Stomach (tissue), 9 donors: Measurements from ENCODE around the gene FAM83D. TPM values are rescaled to one million over a fixed set of nuclear protein-coding genes. Genes with fewer than 3 reads are reported as not detected.
A peak's percentile ranks its signal among the peaks of the same experiment; 100 is the strongest.

ENCODE experiments used
- DNase-seq, 2 donors: peaks; one replicate each; pipeline versions ENCODE4 v3.0.0 to v3.0.0-alpha.2; 2013 to 2019
- H3K27ac ChIP-seq, 5 donors: fragments of 200-600 bp in 4 of 5; sonication (generic) in 4 of 5; one replicate each; pipeline ENCODE4 v1.5.1; 2013 to 2019; ENCODE audit warnings: mild to moderate bottlenecking in 1 of 5, moderate library complexity in 1 of 5
- H3K27me3 ChIP-seq, 3 donors: fragments of 200-600 bp; sonication (generic); one replicate each; pipeline ENCODE4 v1.5.1; 2017 to 2019; ENCODE audit warnings: mixed run types in 1 of 3
- H3K36me3 ChIP-seq, 4 donors: fragments of 200-600 bp; sonication (generic); 1 replicate in 3 of 4; 2 replicates in 1 of 4; pipeline ENCODE4 v1.5.1; 2016 to 2019
- H3K4me1 ChIP-seq, 4 donors: fragments of 200-600 bp; sonication (generic); one replicate each; pipeline ENCODE4 v1.5.1; 2016 to 2019
- H3K4me3 ChIP-seq, 4 donors: fragments of 200-600 bp; sonication (generic) in 3 of 4; one replicate each; pipeline ENCODE4 v1.5.1; 2016 to 2019; ENCODE audit warnings: mild to moderate bottlenecking in 1 of 4
- H3K9me3 ChIP-seq, 4 donors: fragments of 200-600 bp; sonication (generic); one replicate each; pipeline ENCODE4 v1.5.1; 2016 to 2019
- EP300 ChIP-seq: sonication (generic); formaldehyde crosslinking; IDR thresholded peaks from one replicate; pipeline ENCODE4 v1.6.1; 2017; ENCODE audit warnings: antibody characterized with exemption
- POLR2A ChIP-seq, 4 donors: fragments of 450-650 bp; IDR thresholded peaks; one replicate each; pipeline ENCODE4 v1.6.1; 2016; ENCODE audit warnings: antibody characterized with exemption in 4 of 4, control low read depth in 2 of 4, mild to moderate bottlenecking in 1 of 4, moderate library complexity in 1 of 4
- POLR2AphosphoS5 ChIP-seq, 3 donors: sonication (generic); formaldehyde crosslinking; IDR thresholded peaks; one replicate each; pipeline ENCODE4 v1.6.1; 2016; ENCODE audit warnings: antibody characterized with exemption in 3 of 3
- WGBS, 5 donors: extraction: QIAGEN DNeasy Blood & Tissue Kit in 3 of 5; methylation state at CpG; one replicate each; pipeline versions ENCODE4 v1.1.5 to v1.1.7; 2013 to 2018; 5-methylcytosine and 5-hydroxymethylcytosine counted together
- intact Hi-C: fragments of 100-400 bp; cut with DNase I; formaldehyde crosslinking; loops from one replicate; pipeline ENCODE4 v1.15.1; 2023; ENCODE audit warnings: low total_unique reads
- polyA plus RNA-seq, 3 donors: library from polyadenylated mRNA; stranded (reverse); fragments of 200-250 nt; gene quantifications; one replicate each; pipeline ENCODE4 v1.2.3, GENCODE V29; 2013
- total RNA-seq, 5 donors: library from RNA; depleted of rRNA; stranded (reverse); fragments of >200 nt; gene quantifications; one replicate each; pipeline versions ENCODE4 v1.1.0 to v1.2.3, GENCODE V29; 2014 to 2016
- TF ChIP-seq, protein P1 (sequence below), 7 experiments: fragments of 450-650 bp in 4 of 7; fragments of 200-600 bp in 3 of 7; sonication (generic) in 3 of 7; IDR thresholded peaks; one replicate each; pipeline ENCODE4 v1.5.1; 2016 to 2019; ENCODE audit warnings: antibody characterized with exemption in 7 of 7, control low read depth in 2 of 7, mild to moderate bottlenecking in 1 of 7
- donor health status: healthy with polysubstance abuse.
- donor health status: Bipolar disorder and iron deficiency.
- donor health status: healthy.

Gene FAM83D
- total and polyA plus RNA-seq, 8 donors, result 2.0 to 289 (median 27.8) TPM

DNA sequence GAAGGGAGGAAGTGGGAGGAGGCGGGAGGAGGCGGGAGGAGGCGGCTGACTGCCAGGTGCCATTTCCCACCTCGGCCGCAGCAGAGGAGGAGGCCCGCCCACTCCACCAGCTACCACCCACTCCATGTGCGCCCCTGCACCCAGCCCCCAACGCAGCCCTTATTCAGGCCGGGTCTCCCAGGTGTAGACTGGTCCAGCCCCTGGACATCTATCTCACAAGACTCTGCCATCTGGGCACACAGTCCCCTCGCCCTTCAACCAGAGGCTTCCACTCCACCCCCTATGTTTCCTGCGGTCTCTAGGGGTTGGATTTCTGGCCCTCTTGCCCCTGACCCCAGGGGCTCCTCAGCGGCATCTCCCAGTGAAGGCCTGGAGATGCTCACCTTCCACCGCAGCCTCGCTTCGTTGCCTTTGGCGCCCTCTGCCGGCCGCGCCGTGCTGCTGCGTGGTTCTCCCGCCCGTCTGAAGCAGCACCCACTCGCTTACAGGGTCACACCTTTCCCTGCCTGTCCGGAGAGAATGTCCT lies 32.6 kb upstream of the FAM83D start:
- Histone ChIP-seq H3K4me3 (peak overlapping the region in 2 of 4 donors; percentile 25 to 31), H3K9me3 (no peaks in the 10 kb centered on the region), H3K27me3 (peaks cover 0 to 38% (median 3%) of the 10 kb centered on the region in 3 donors), H3K27ac (peak overlapping the region in 4 of 5 donors; percentile 8 to 31 (median 20)), H3K4me1 (peaks cover 0 to 16% (median 12%) of the 10 kb centered on the region in 4 donors), H3K36me3 (no peaks in the 10 kb centered on the region)
- WGBS, 5 donors, result 6 to 9% (median 8%) methylated on average over 23 to 25 of the region's 25 CpGs
- peak; percentile 75 to 87 for DNase-seq
- no peak for TF ChIP-seq POLR2AphosphoS5 (IDR thresholded peaks at IDR 0.05)
- no peak for TF ChIP-seq POLR2A (IDR thresholded peaks at IDR 0.05)
- TF ChIP-seq, protein P1, sequence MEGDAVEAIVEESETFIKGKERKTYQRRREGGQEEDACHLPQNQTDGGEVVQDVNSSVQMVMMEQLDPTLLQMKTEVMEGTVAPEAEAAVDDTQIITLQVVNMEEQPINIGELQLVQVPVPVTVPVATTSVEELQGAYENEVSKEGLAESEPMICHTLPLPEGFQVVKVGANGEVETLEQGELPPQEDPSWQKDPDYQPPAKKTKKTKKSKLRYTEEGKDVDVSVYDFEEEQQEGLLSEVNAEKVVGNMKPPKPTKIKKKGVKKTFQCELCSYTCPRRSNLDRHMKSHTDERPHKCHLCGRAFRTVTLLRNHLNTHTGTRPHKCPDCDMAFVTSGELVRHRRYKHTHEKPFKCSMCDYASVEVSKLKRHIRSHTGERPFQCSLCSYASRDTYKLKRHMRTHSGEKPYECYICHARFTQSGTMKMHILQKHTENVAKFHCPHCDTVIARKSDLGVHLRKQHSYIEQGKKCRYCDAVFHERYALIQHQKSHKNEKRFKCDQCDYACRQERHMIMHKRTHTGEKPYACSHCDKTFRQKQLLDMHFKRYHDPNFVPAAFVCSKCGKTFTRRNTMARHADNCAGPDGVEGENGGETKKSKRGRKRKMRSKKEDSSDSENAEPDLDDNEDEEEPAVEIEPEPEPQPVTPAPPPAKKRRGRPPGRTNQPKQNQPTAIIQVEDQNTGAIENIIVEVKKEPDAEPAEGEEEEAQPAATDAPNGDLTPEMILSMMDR (IDR thresholded peaks at IDR 0.05), result peak in 5 of 7 experiments; percentile 49 to 90 (median 89)
- intact Hi-C loops, result no loop called here

DNA sequence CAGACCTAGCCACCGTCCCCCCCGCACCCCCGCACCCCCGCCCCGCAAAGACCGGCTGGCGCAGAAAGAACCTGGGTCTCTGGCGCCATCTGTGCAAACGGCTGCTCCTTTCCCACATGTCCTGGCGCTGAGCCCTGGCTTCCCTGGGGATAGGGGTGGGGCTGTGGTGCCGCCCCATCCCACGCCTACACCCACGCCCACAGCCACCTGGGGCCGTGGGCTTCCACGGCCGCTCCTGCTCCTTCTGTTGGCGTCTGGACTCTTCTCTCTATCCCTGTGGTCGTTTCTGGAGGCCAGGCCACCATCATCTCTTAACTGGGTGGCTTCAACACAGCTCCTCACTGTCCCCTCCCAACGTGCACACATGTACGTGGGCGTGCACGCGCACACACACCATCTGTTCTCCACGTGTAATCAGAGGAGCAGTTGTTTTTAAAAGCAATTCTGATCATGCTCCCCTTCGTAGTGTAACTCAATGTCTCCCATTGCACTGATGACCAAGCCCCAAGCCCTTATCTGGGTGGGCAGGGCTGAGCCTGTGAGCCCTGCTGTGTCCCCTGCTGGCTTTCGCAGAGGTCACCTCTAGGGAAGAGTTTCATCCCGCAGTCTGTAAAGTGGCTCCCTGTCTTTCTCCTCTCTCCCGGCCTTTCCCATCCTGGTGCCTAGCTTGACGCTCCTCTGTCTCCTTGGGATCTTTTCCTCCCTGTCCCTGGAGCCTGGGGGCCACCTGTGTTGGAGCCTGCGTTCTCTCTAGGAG lies 31.9 kb upstream of the FAM83D start:
- intact Hi-C loops, result no loop called here
- Histone ChIP-seq H3K27ac (peak overlapping the region in 3 of 5 donors; percentile 8 to 31 (median 15)), H3K36me3 (no peaks in the 10 kb centered on the region), H3K4me3 (peak overlapping the region in 2 of 4 donors; percentile 25 to 31), H3K4me1 (peaks cover 0 to 16% (median 12%) of the 10 kb centered on the region in 4 donors), H3K9me3 (no peaks in the 10 kb centered on the region), H3K27me3 (peaks cover 0 to 38% (median 3%) of the 10 kb centered on the region in 3 donors)
- WGBS, 5 donors, result 14 to 24% (median 16%) methylated on average over 28 to 30 of the region's 30 CpGs
- no peak for DNase-seq
- TF ChIP-seq, protein P1 (IDR thresholded peaks at IDR 0.05), result peak in 1 of 7 experiments; percentile 28
- no peak for TF ChIP-seq POLR2A (IDR thresholded peaks at IDR 0.05)

DNA sequence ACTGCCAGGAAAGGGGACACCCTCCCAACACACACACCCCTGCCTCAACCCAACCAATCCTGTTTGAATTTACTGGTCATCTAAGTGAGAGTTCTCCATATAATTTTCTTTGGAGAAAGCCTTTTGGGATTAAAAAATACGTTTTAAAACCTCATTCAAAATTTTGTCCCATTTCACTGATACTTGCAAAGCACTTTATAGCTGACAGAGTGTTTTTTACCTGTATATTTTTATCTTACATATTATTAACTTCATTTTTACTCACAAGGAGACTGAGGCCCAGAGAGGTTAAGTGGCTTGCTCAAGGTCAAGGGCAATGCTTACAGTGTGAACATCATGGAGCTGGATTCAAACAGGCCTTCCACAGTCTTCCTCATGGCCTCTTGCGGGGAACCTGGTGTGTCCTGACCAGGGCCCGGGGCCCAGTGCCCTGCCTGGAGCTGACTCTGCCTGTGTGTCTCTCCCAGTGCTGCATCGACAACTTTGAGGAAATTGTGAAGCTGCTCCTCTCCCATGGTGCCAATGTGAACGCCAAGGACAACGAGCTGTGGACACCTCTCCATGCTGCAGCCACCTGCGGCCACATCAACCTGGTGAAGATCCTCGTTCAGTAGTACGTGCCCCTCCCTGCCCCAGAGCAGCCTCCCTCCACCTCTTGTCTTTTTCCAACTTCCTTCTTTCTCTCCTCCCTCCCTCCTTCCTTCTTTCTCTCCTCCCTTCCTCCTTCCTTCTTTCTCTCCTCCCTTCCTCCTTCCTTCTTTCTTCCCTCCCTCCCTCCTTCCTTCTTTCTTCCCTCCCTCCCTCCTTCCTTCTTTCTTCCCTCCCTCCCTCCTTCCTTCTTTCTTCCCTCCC lies 30.9 kb upstream of the FAM83D start:
- Histone ChIP-seq H3K4me3 (no peak overlapping the region), H3K36me3 (no peaks in the 10 kb centered on the region), H3K9me3 (no peaks in the 10 kb centered on the region), H3K27me3 (peaks cover 0 to 29% (median 3%) of the 10 kb centered on the region in 3 donors), H3K4me1 (peaks cover 0 to 16% (median 12%) of the 10 kb centered on the region in 4 donors), H3K27ac (no peak overlapping the region)
- WGBS, 5 donors, result 72 to 78% (median 74%) methylated on average over 9 of the region's 9 CpGs
- intact Hi-C loops, result no loop called here
- TF ChIP-seq POLR2AphosphoS5 (IDR thresholded peaks at IDR 0.05) (no peak), EP300 (no peak)
- TF ChIP-seq, protein P1 (IDR thresholded peaks at IDR 0.05), result no peak
- no peak for DNase-seq

DNA sequence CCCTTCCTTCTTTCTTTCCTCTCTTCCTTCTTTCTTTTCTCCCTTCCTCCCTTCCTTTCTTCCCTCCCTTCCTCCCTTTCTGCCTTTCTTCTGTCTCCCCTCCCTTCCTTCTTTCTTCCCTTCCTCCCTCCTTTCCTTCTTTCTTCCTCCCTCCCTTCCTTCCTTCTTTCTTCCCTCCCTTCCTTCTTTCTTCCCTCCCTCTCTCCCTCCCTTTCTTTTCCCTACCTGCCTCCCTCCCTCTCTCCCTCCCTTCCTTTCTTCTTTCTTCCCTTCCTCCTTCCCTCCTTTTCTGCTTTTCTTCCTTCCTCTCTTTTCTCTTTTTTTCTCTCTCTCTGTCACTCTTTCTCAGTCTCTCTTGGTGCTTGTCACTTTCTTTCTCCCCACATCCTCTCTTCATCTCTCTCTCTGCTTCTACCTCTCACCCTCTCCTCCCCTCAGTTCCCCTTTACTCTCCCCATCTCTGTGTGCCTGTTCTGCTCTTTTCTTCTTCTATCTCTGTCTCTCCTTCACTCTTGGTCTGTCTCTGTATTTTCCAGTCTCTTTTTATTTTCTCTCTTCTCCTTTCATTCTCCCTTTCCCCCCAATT lies 30.1 kb upstream of the FAM83D start:
- H3K36me3 ChIP-seq, result no peaks in the 10 kb centered on the region
- H3K4me3 ChIP-seq, result no peak overlapping the region
- intact Hi-C loops, result no loop called here
- H3K27ac ChIP-seq, result no peak overlapping the region
- H3K9me3 ChIP-seq, result no peaks in the 10 kb centered on the region
- H3K4me1 ChIP-seq, result peaks cover 0 to 16% (median 12%) of the 10 kb centered on the region in 4 donors
- no peak for DNase-seq
- no peak for TF ChIP-seq POLR2A (IDR thresholded peaks at IDR 0.05)
- H3K27me3 ChIP-seq, result peaks cover 0 to 22% (median 3%) of the 10 kb centered on the region in 3 donors
